GM12874 (cell line): ENCODE results near the gene SMARCA1.

Source experiments
- CTCF ChIP-seq: IDR thresholded peaks from 2 replicates; pipeline ENCODE4 v1.5.1; 2011; ENCODE audit warnings: low read depth, mild to moderate bottlenecking, control low read depth, low read length, moderate library complexity; ENCODE audit not compliant: insufficient read depth

SMARCA1 gene

GRCh38 chrX:129557844-129558480 lies 34.7 kb upstream of the SMARCA1 start:
- no peak for TF ChIP-seq CTCF

- TF ChIP-seq CTCF = no peak
Observed at GRCh38 chrX:129556806-129557315, 33.6 kb upstream of the SMARCA1 start.

- TF ChIP-seq CTCF = no peak
Observed at GRCh38 chrX:129553619-129554288, 30.5 kb upstream of the SMARCA1 start.

- no peak for TF ChIP-seq CTCF
Observed at GRCh38 chrX:129549124-129549523, 25.8 kb upstream of the SMARCA1 start.

- TF ChIP-seq CTCF = no peak
Observed at GRCh38 chrX:129545408-129545807, 22.1 kb upstream of the SMARCA1 start.

- no peak for TF ChIP-seq CTCF
Observed at GRCh38 chrX:129544780-129545179, 21.5 kb upstream of the SMARCA1 start.

GRCh38 chrX:129540722-129541184 lies 17.5 kb upstream of the SMARCA1 start:
- TF ChIP-seq CTCF = no peak
